GM23338 (cell line): Measurements from ENCODE around the gene SIK2. TPM values are rescaled to one million over a fixed set of nuclear protein-coding genes. Genes with fewer than 3 reads are reported as not detected.

ENCODE experiments used
- ATAC-seq: fragments of 200-7000 bp; cut with Tn5 transposase; 3 replicates; pipeline ENCODE4 v1.9.1; 2020
- DNase-seq: peaks from one replicate; pipeline ENCODE4 v3.0.0-alpha.2; 2015; ENCODE audit warnings: low spot score
- H2AFZ ChIP-seq: fragments of 200-600 bp; sonication (generic); 2 replicates; pipeline ENCODE4 v1.8.0; 2016; ENCODE audit warnings: antibody characterized with exemption, mild to moderate bottlenecking, moderate library complexity
- H3F3A ChIP-seq: fragments of 200-600 bp; sonication (generic); replicated peaks from 2 replicates; pipeline ENCODE4 v1.8.0; 2017; ENCODE audit warnings: antibody characterized with exemption, mixed run types, low read depth
- H3K27ac ChIP-seq: fragments of 200-600 bp; sonication (generic); 2 replicates; pipeline ENCODE4 v1.6.1; 2016; ENCODE audit warnings: low read depth
- H3K27me3 ChIP-seq: fragments of 200-600 bp; sonication (generic); 2 replicates; pipeline ENCODE4 v1.8.0; 2016; ENCODE audit warnings: mild to moderate bottlenecking, mixed run types, moderate library complexity; ENCODE audit not compliant: insufficient read depth
- H3K36me3 ChIP-seq: fragments of 200-600 bp; sonication (generic); 2 replicates; pipeline ENCODE4 v1.8.0; 2016; ENCODE audit warnings: mild to moderate bottlenecking; ENCODE audit not compliant: insufficient read depth
- H3K4me1 ChIP-seq: fragments of 200-600 bp; sonication (generic); 2 replicates; pipeline ENCODE4 v1.8.0; 2016; ENCODE audit warnings: mild to moderate bottlenecking, moderate library complexity; ENCODE audit not compliant: insufficient read depth
- H3K4me2 ChIP-seq: fragments of 200-600 bp; sonication (generic); 2 replicates; pipeline ENCODE4 v1.7.1; 2017; ENCODE audit warnings: mixed run types
- H3K4me3 ChIP-seq: fragments of 200-600 bp; sonication (generic); 2 replicates; pipeline ENCODE4 v1.6.1; 2016; ENCODE audit warnings: mixed run types
- H3K79me2 ChIP-seq: fragments of 200-600 bp; sonication (generic); replicated peaks from 2 replicates; pipeline ENCODE4 v1.8.0; 2017; ENCODE audit warnings: mild to moderate bottlenecking; ENCODE audit not compliant: insufficient read depth
- H3K9me2 ChIP-seq: fragments of 200-600 bp; sonication (generic); 2 replicates; pipeline ENCODE4 v1.8.0; 2017; ENCODE audit not compliant: insufficient read depth
- H4K20me1 ChIP-seq: fragments of 200-600 bp; sonication (generic); replicated peaks from 2 replicates; pipeline ENCODE4 v1.8.0; 2017; ENCODE audit warnings: mild to moderate bottlenecking; ENCODE audit not compliant: insufficient read depth
- H3K27ac Mint-ChIP-seq: 2 replicates; pipeline ENCODE4 v1.8.0; 2020; ENCODE audit warnings: inconsistent platforms, mild to moderate bottlenecking, moderate library complexity, mixed read lengths
- H3K27me3 Mint-ChIP-seq: 3 replicates; pipeline ENCODE4 v1.8.0; 2022; ENCODE audit warnings: low read depth, mild to moderate bottlenecking, moderate library complexity, mixed read lengths, inconsistent platforms; ENCODE audit not compliant: insufficient read depth, poor library complexity
- H3K36me3 Mint-ChIP-seq: 3 replicates; pipeline ENCODE4 v1.8.0; 2021; ENCODE audit warnings: low read depth, mild to moderate bottlenecking, inconsistent platforms, moderate library complexity, mixed read lengths
- H3K4me1 Mint-ChIP-seq: 3 replicates; pipeline ENCODE4 v1.8.0; 2020; ENCODE audit warnings: mild to moderate bottlenecking, inconsistent platforms, mixed read lengths
- H3K4me3 Mint-ChIP-seq: 3 replicates; pipeline ENCODE4 v1.8.0; 2021; ENCODE audit warnings: moderate library complexity, mild to moderate bottlenecking, inconsistent platforms, mixed read lengths
- H3K9me3 Mint-ChIP-seq: 3 replicates; pipeline ENCODE4 v1.8.0; 2020; ENCODE audit warnings: moderate library complexity, mild to moderate bottlenecking, inconsistent platforms, mixed read lengths
- ETS1 ChIP-seq: IDR thresholded peaks from 2 replicates; pipeline ENCODE4 v1.6.1; 2016; ENCODE audit warnings: antibody characterized with exemption
- EZH2 ChIP-seq: fragments of 200-600 bp; sonication (generic); IDR thresholded peaks from one replicate; pipeline ENCODE4 v1.8.0; 2017; ENCODE audit warnings: antibody characterized with exemption, mild to moderate bottlenecking, low read depth; ENCODE audit not compliant: unreplicated experiment
- JUNB ChIP-seq: IDR thresholded peaks from one replicate; pipeline ENCODE4 v1.6.1; 2016; ENCODE audit warnings: antibody characterized with exemption; ENCODE audit not compliant: unreplicated experiment
- POLR2AphosphoS5 ChIP-seq: IDR thresholded peaks from 2 replicates; pipeline ENCODE4 v1.6.1; 2016; ENCODE audit warnings: antibody characterized with exemption, low read depth
- STAT1 ChIP-seq: IDR thresholded peaks from one replicate; pipeline ENCODE4 v1.6.1; 2016; ENCODE audit warnings: antibody characterized with exemption; ENCODE audit not compliant: unreplicated experiment
- ZNF114 ChIP-seq: fragments of 250-450 bp; sonication (Bioruptor Pico); IDR thresholded peaks from 2 replicates; pipeline ENCODE4 v1.5.0; 2020; ENCODE audit warnings: mild to moderate bottlenecking, moderate library complexity
- ZNF331 ChIP-seq: fragments of 250-450 bp; sonication (Bioruptor Pico); IDR thresholded peaks from 2 replicates; pipeline ENCODE4 v1.5.0; 2020; ENCODE audit warnings: low read depth, mild to moderate bottlenecking, moderate library complexity
- polyA plus RNA-seq: library from polyadenylated mRNA; unstranded; fragments of >200 nt; fragmentation: Nextera tagmentation; extraction: Ambion mirVana; gene quantifications from 2 replicates; pipeline ENCODE4 v1.2.1, GENCODE V29; 2016
- total RNA-seq: library from RNA; depleted of rRNA; stranded (reverse); fragments of >200 nt; shearing (Covaris generic); gene quantifications from 2 replicates; pipeline ENCODE4 v1.2.3, GENCODE V29; 2014
- TF ChIP-seq, protein P1 (sequence below): IDR thresholded peaks from one replicate; pipeline ENCODE4 v1.6.1; 2018; ENCODE audit warnings: antibody characterized with exemption; ENCODE audit not compliant: unreplicated experiment

The SIK2 gene
- total and polyA plus RNA-seq, 2 experiments from 2014 or later = 2.3 to 6.7 TPM

DNA sequence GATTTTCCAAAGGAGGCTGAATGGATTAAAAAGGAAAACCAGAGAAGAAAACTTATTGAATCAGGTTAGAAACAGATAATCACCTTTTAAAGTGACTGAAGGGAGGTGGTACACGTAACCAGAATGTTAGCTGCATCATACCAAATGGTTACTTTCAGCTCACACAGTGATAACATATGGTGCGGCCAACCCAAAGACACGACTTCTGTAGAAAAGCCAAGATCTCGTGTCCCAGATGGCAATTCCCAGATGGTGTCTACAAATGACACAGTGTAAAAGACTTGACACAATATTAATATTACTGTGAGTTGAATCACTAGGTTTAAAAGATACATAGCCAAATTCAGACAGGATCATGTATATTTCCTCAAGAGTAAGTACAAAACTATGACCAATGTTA is 158.8 kb downstream of the SIK2 start:
- peaks cover 91% of the 10 kb centered on the region for H3K36me3 Mint-ChIP-seq
- DNase-seq = no peak
- peaks cover 1% of the 10 kb centered on the region for H3K27me3 Mint-ChIP-seq
- H3K9me2 ChIP-seq = no peaks in the 10 kb centered on the region
- H3K79me2 ChIP-seq = peaks cover 41% of the 10 kb centered on the region
- peaks cover 71% of the 10 kb centered on the region for H3K36me3 ChIP-seq
- no peak overlapping the region for H3K4me3 Mint-ChIP-seq
- H3K4me2 ChIP-seq = no peak overlapping the region
- no peak overlapping the region for H3K27ac Mint-ChIP-seq
- H3K27me3 ChIP-seq = no peaks in the 10 kb centered on the region
- peaks cover 18% of the 10 kb centered on the region for H3K4me1 ChIP-seq
- H3K4me3 ChIP-seq = no peak overlapping the region
- H3K27ac ChIP-seq = no peak overlapping the region
- TF ChIP-seq, protein P1, sequence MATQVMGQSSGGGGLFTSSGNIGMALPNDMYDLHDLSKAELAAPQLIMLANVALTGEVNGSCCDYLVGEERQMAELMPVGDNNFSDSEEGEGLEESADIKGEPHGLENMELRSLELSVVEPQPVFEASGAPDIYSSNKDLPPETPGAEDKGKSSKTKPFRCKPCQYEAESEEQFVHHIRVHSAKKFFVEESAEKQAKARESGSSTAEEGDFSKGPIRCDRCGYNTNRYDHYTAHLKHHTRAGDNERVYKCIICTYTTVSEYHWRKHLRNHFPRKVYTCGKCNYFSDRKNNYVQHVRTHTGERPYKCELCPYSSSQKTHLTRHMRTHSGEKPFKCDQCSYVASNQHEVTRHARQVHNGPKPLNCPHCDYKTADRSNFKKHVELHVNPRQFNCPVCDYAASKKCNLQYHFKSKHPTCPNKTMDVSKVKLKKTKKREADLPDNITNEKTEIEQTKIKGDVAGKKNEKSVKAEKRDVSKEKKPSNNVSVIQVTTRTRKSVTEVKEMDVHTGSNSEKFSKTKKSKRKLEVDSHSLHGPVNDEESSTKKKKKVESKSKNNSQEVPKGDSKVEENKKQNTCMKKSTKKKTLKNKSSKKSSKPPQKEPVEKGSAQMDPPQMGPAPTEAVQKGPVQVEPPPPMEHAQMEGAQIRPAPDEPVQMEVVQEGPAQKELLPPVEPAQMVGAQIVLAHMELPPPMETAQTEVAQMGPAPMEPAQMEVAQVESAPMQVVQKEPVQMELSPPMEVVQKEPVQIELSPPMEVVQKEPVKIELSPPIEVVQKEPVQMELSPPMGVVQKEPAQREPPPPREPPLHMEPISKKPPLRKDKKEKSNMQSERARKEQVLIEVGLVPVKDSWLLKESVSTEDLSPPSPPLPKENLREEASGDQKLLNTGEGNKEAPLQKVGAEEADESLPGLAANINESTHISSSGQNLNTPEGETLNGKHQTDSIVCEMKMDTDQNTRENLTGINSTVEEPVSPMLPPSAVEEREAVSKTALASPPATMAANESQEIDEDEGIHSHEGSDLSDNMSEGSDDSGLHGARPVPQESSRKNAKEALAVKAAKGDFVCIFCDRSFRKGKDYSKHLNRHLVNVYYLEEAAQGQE = no peak
- TF ChIP-seq ETS1 = no peak
- TF ChIP-seq ZNF114 = no peak
- H4K20me1 ChIP-seq = peaks cover 30% of the 10 kb centered on the region
- 0 out of 2 replicates have a peak, but pooled peaks cover 2% of the 10 kb centered on the region for H3F3A ChIP-seq
- ATAC-seq = no peak
- peaks cover 22% of the 10 kb centered on the region for H3K4me1 Mint-ChIP-seq
- no peaks in the 10 kb centered on the region for H3K9me3 Mint-ChIP-seq
- H2AFZ ChIP-seq = no peak overlapping the region

- ATAC-seq (no peak), DNase-seq (no peak)
- Histone ChIP-seq H3K27ac (no peak overlapping the region), H2AFZ (no peak overlapping the region), H4K20me1 (peaks cover 30% of the 10 kb centered on the region), H3K4me1 (peaks cover 18% of the 10 kb centered on the region), H3K9me2 (no peaks in the 10 kb centered on the region), H3K27me3 (no peaks in the 10 kb centered on the region), H3K79me2 (peaks cover 41% of the 10 kb centered on the region), H3K36me3 (peaks cover 66% of the 10 kb centered on the region), H3K4me3 (no peak overlapping the region), H3F3A (peaks cover 10% of the 10 kb centered on the region; the same call in 1 of the 2 replicates), H3K4me2 (no peak overlapping the region)
- Mint-ChIP-seq H3K27ac (no peak overlapping the region), H3K9me3 (no peaks in the 10 kb centered on the region), H3K27me3 (peaks cover 2% of the 10 kb centered on the region), H3K36me3 (peaks cover 77% of the 10 kb centered on the region), H3K4me3 (no peak overlapping the region), H3K4me1 (peaks cover 30% of the 10 kb centered on the region)
- TF ChIP-seq ZNF114 (no peak), ETS1 (no peak), STAT1 (no peak), EZH2 (no peak), POLR2AphosphoS5 (no peak), ZNF331 (no peak), JUNB (no peak)
- TF ChIP-seq, protein P1 = no peak
These were observed 160.3 kb downstream of the SIK2 start for GRCh38 chr11:111762526-111762925.
